OCI-LY1 (cell line): ENCODE results near the gene OR5H1.

Source experiments
- H2AFZ ChIP-seq: fragments of 200-600 bp; sonication (generic), shearing (Covaris generic); 2 replicates; pipeline ENCODE4 v1.6.0; 2014; ENCODE audit warnings: antibody characterized with exemption, mild to moderate bottlenecking, low read length
- H3F3A ChIP-seq: fragments of 200-600 bp; sonication (generic), shearing (Covaris generic); 2 replicates; pipeline ENCODE4 v1.6.0; 2014; ENCODE audit warnings: mild to moderate bottlenecking, antibody characterized with exemption, low read length, moderate library complexity; ENCODE audit not compliant: insufficient read depth
- H3K27ac ChIP-seq: fragments of 200-600 bp; sonication (generic); 2 replicates; pipeline ENCODE4 v1.5.1; 2014; ENCODE audit warnings: low read length, mixed run types, mild to moderate bottlenecking, low read depth; ENCODE audit not compliant: poor library complexity, severe bottlenecking
- H3K27me3 ChIP-seq: fragments of 200-600 bp; sonication (generic); 2 replicates; pipeline ENCODE4 v1.6.0; 2014; ENCODE audit warnings: antibody characterized with exemption, mild to moderate bottlenecking, low read length, moderate library complexity; ENCODE audit not compliant: insufficient read depth
- H3K36me3 ChIP-seq: fragments of 200-600 bp; sonication (generic); 2 replicates; pipeline ENCODE4 v1.6.1; 2014; ENCODE audit warnings: mild to moderate bottlenecking, antibody characterized with exemption, low read length, moderate library complexity, mixed read lengths; ENCODE audit not compliant: insufficient read depth
- H3K4me1 ChIP-seq: fragments of 200-600 bp; sonication (generic); 2 replicates; pipeline ENCODE4 v1.5.1; 2014; ENCODE audit warnings: mild to moderate bottlenecking, low read length, moderate library complexity; ENCODE audit not compliant: insufficient read depth, severe bottlenecking
- H3K4me2 ChIP-seq: fragments of 200-600 bp; sonication (generic), shearing (Covaris generic); 2 replicates; pipeline ENCODE4 v1.6.1; 2014; ENCODE audit warnings: low read length
- H3K4me3 ChIP-seq: fragments of 200-600 bp; sonication (generic); 2 replicates; pipeline ENCODE4 v1.5.1; 2014; ENCODE audit warnings: low read length, low read depth, mild to moderate bottlenecking, mixed read lengths; ENCODE audit not compliant: poor library complexity, severe bottlenecking
- H3K79me2 ChIP-seq: fragments of 200-600 bp; shearing (Covaris generic); 2 replicates; pipeline ENCODE4 v1.6.1; 2016; ENCODE audit warnings: mixed run types, low read length, mixed read lengths; ENCODE audit not compliant: insufficient read depth
- H3K9ac ChIP-seq: fragments of 200-600 bp; sonication (generic), shearing (Covaris generic); 2 replicates; pipeline ENCODE4 v1.6.1; 2014; ENCODE audit warnings: mild to moderate bottlenecking, low read length, mixed read lengths
- H3K9me2 ChIP-seq: fragments of 200-600 bp; sonication (generic), shearing (Covaris generic); 2 replicates; pipeline ENCODE4 v1.6.1; 2014; ENCODE audit warnings: low read depth, mild to moderate bottlenecking, low read length, mixed read lengths
- H3K9me3 ChIP-seq: fragments of 200-600 bp; shearing (Covaris generic); 2 replicates; pipeline ENCODE4 v1.6.1; 2014; ENCODE audit warnings: low read length, mixed read lengths
- H4K20me1 ChIP-seq: fragments of 200-600 bp; sonication (generic), shearing (Covaris generic); 2 replicates; pipeline ENCODE4 v1.6.0; 2016; ENCODE audit warnings: mild to moderate bottlenecking, low read length; ENCODE audit not compliant: insufficient read depth
- CTCF ChIP-seq: fragments of 200-600 bp; sonication (generic), shearing (Covaris generic); IDR thresholded peaks from 2 replicates; pipeline ENCODE4 v1.5.1; 2017; ENCODE audit warnings: mild to moderate bottlenecking, antibody characterized with exemption, low read length, moderate library complexity, mixed read lengths
- EZH2 ChIP-seq: fragments of 200-600 bp; sonication (generic), shearing (Covaris generic); IDR thresholded peaks from 2 replicates; pipeline ENCODE4 v1.8.0; 2017; ENCODE audit warnings: borderline replicate concordance, mixed run types, mild to moderate bottlenecking, antibody characterized with exemption, low read length, moderate library complexity, mixed read lengths

OR5H1 gene

DNA sequence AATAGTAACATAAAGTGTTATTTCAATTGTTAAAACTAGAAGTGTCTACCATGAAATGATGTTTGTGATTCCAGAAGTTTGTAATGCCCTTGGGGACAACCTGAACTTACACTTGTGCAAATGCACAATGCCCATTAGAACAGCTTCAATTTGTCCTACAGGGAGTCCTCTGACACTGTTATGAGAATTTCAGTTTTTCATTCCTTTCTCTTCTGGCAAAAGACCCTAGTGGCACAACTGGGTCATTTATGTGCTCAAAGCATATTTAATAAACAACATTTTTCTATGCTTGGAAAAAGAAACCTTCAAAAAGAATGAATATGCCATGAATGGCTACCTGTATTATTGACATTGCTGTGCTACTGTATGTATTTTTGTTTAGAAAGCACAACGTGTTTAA lies at the start of gene OR5H1:
OR5H1 (plus strand) TSS at position 301 of the 400 bp plus-strand sequence. CDS start 1,977 bp downstream, outside the sequence.
- H4K20me1 ChIP-seq: no peaks in the 10 kb centered on the region

GRCh38 chr3:98086873-98087272 lies 43.6 kb upstream of the OR5H1 start, which contains the start of gene OR5AC2:
Gene OR5AC2 (plus strand): TSS chr3:98087173. CDS start chr3:98087173, 0 bp downstream.
- H3F3A ChIP-seq: no peaks in the 10 kb centered on the region
- no peak within 1 kb of the TSS for H3K27ac ChIP-seq
- H3K79me2 ChIP-seq: no peaks in the 10 kb centered on the region
- H3K9me3 ChIP-seq: no peaks in the 10 kb centered on the region
- H3K4me3 ChIP-seq: no peak within 1 kb of the TSS
- H3K4me2 ChIP-seq: no peak within 1 kb of the TSS
- no peaks in the 10 kb centered on the region for H3K36me3 ChIP-seq
- H2AFZ ChIP-seq: no peak within 1 kb of the TSS
- TF ChIP-seq EZH2: no peak
- TF ChIP-seq CTCF: no peak
- no peak within 1 kb of the TSS for H3K9ac ChIP-seq
- no peaks in the 10 kb centered on the region for H3K27me3 ChIP-seq
- no peaks in the 10 kb centered on the region for H4K20me1 ChIP-seq
- no peaks in the 10 kb centered on the region for H3K4me1 ChIP-seq
- no peaks in the 10 kb centered on the region for H3K9me2 ChIP-seq

More for the DNA sequence above, at the start of gene OR5H1:
- H3K27me3 ChIP-seq: no peaks in the 10 kb centered on the region
- no peak within 1 kb of the TSS for H3K9ac ChIP-seq
- no peaks in the 10 kb centered on the region for H3K79me2 ChIP-seq
- H3K4me1 ChIP-seq: no peaks in the 10 kb centered on the region
- H3K27ac ChIP-seq: no peak within 1 kb of the TSS
- no peaks in the 10 kb centered on the region for H3K36me3 ChIP-seq
- H3K9me2 ChIP-seq: no peaks in the 10 kb centered on the region
- no peak within 1 kb of the TSS for H3K4me3 ChIP-seq
- H3F3A ChIP-seq: no peaks in the 10 kb centered on the region
- H3K9me3 ChIP-seq: no peaks in the 10 kb centered on the region
- TF ChIP-seq EZH2 (no peak), CTCF (no peak)
- H2AFZ ChIP-seq: no peak within 1 kb of the TSS
- H3K4me2 ChIP-seq: no peak within 1 kb of the TSS

- Histone ChIP-seq H3K27ac (no peak overlapping the region), H3K4me1 (no peaks in the 10 kb centered on the region), H3K4me3 (no peak overlapping the region), H3K9ac (no peak overlapping the region), H4K20me1 (no peaks in the 10 kb centered on the region), H3K36me3 (no peaks in the 10 kb centered on the region), H3K4me2 (no peak overlapping the region), H3K9me2 (no peaks in the 10 kb centered on the region), H3K27me3 (no peaks in the 10 kb centered on the region), H2AFZ (no peak overlapping the region), H3K79me2 (no peaks in the 10 kb centered on the region), H3F3A (no peaks in the 10 kb centered on the region), H3K9me3 (no peaks in the 10 kb centered on the region)
- TF ChIP-seq EZH2: no peak
- no peak for TF ChIP-seq CTCF
Measured at GRCh38 chr3:98095882-98096281, 34.6 kb upstream of the OR5H1 start.
